Effector memory CD4-positive, alpha-beta T cell (primary cell): Measurements from ENCODE around the gene NPTX1.

Source experiments
- DNase-seq, 3 donors: peaks; one replicate each; pipeline ENCODE4 v3.0.0-alpha.2; 2020
- H3K27ac ChIP-seq: 2 replicates; pipeline ENCODE4 v1.7.0; 2013; ENCODE audit warnings: mild to moderate bottlenecking, low read length, moderate library complexity; ENCODE audit not compliant: insufficient read depth, poor library complexity, severe bottlenecking
- H3K27me3 ChIP-seq: replicated peaks from 2 replicates; pipeline ENCODE4 v1.7.0; 2013; ENCODE audit warnings: mild to moderate bottlenecking, low read length; ENCODE audit not compliant: insufficient read depth, control insufficient read depth, poor library complexity, severe bottlenecking
- H3K36me3 ChIP-seq: 2 replicates; pipeline ENCODE4 v1.7.0; 2013; ENCODE audit warnings: mild to moderate bottlenecking, low read length, moderate library complexity; ENCODE audit not compliant: control insufficient read depth, insufficient read depth
- H3K4me1 ChIP-seq: 2 replicates; pipeline ENCODE4 v1.7.0; 2013; ENCODE audit warnings: low read length, mild to moderate bottlenecking; ENCODE audit not compliant: control insufficient read depth, insufficient read depth, poor library complexity, severe bottlenecking
- H3K4me3 ChIP-seq: 2 replicates; pipeline ENCODE4 v1.7.0; 2013; ENCODE audit warnings: low read length, low read depth, mild to moderate bottlenecking; ENCODE audit not compliant: insufficient read depth, poor library complexity, severe bottlenecking
- H3K9me3 ChIP-seq: 2 replicates; pipeline ENCODE4 v1.7.0; 2013; ENCODE audit warnings: mild to moderate bottlenecking, low read length, moderate library complexity; ENCODE audit not compliant: control insufficient read depth

The NPTX1 gene

GRCh38 chr17:80432961-80433550 is 43.4 kb downstream of the NPTX1 start:
- H3K4me1 ChIP-seq, result no peaks in the 10 kb centered on the region
- H3K36me3 ChIP-seq, result no peaks in the 10 kb centered on the region
- no peaks in the 10 kb centered on the region for H3K27me3 ChIP-seq
- no peak overlapping the region for H3K27ac ChIP-seq
- no peak for DNase-seq
- no peaks in the 10 kb centered on the region for H3K9me3 ChIP-seq
- H3K4me3 ChIP-seq, result no peak overlapping the region

GRCh38 chr17:80432350-80432955 is 44.0 kb downstream of the NPTX1 start:
- no peak for DNase-seq
- Histone ChIP-seq H3K4me1 (no peaks in the 10 kb centered on the region), H3K27ac (no peak overlapping the region)

GRCh38 chr17:80431246-80432195 is 44.9 kb downstream of the NPTX1 start:
- H3K27ac ChIP-seq, result no peak overlapping the region
- H3K27me3 ChIP-seq, result no peaks in the 10 kb centered on the region
- H3K9me3 ChIP-seq, result no peaks in the 10 kb centered on the region
- H3K4me3 ChIP-seq, result no peak overlapping the region
- H3K36me3 ChIP-seq, result no peaks in the 10 kb centered on the region
- no peak for DNase-seq
- H3K4me1 ChIP-seq, result peaks cover 6% of the 10 kb centered on the region

More at GRCh38 chr17:80432350-80432955, 44.0 kb downstream of the NPTX1 start:
- H3K36me3 ChIP-seq, result no peaks in the 10 kb centered on the region
- H3K9me3 ChIP-seq, result no peaks in the 10 kb centered on the region
- no peak overlapping the region for H3K4me3 ChIP-seq
- no peaks in the 10 kb centered on the region for H3K27me3 ChIP-seq

GRCh38 chr17:80430446-80431245 is 45.8 kb downstream of the NPTX1 start:
- H3K27me3 ChIP-seq, result no peaks in the 10 kb centered on the region
- no peak overlapping the region for H3K27ac ChIP-seq
- H3K9me3 ChIP-seq, result no peaks in the 10 kb centered on the region
- H3K36me3 ChIP-seq, result no peaks in the 10 kb centered on the region
- H3K4me3 ChIP-seq, result no peak overlapping the region
- H3K4me1 ChIP-seq, result peaks cover 7% of the 10 kb centered on the region
- no peak for DNase-seq

- no peak for DNase-seq
- no peaks in the 10 kb centered on the region for H3K9me3 ChIP-seq
- no peak overlapping the region for H3K4me3 ChIP-seq
- H3K27ac ChIP-seq, result no peak overlapping the region
- H3K36me3 ChIP-seq, result no peaks in the 10 kb centered on the region
- H3K4me1 ChIP-seq, result peaks cover 7% of the 10 kb centered on the region
- H3K27me3 ChIP-seq, result no peaks in the 10 kb centered on the region
Observed at GRCh38 chr17:80429356-80430275, 46.8 kb downstream of the NPTX1 start.

- DNase-seq, result no peak
- Histone ChIP-seq H3K36me3 (no peaks in the 10 kb centered on the region), H3K4me1 (peaks cover 14% of the 10 kb centered on the region), H3K9me3 (no peaks in the 10 kb centered on the region), H3K4me3 (no peak overlapping the region), H3K27ac (no peak overlapping the region), H3K27me3 (no peaks in the 10 kb centered on the region)
Observed at GRCh38 chr17:80428796-80429195, 47.6 kb downstream of the NPTX1 start.

GRCh38 chr17:80428363-80428762 is 48.0 kb downstream of the NPTX1 start:
- H3K27ac ChIP-seq, result no peak overlapping the region
- DNase-seq, result no peak
- H3K27me3 ChIP-seq, result no peaks in the 10 kb centered on the region
- peaks cover 14% of the 10 kb centered on the region for H3K4me1 ChIP-seq
- H3K4me3 ChIP-seq, result no peak overlapping the region
- H3K9me3 ChIP-seq, result no peaks in the 10 kb centered on the region
- H3K36me3 ChIP-seq, result no peaks in the 10 kb centered on the region

- no peaks in the 10 kb centered on the region for H3K27me3 ChIP-seq
- no peak for DNase-seq
- peaks cover 14% of the 10 kb centered on the region for H3K4me1 ChIP-seq
- H3K9me3 ChIP-seq, result no peaks in the 10 kb centered on the region
- H3K27ac ChIP-seq, result no peak overlapping the region
- H3K4me3 ChIP-seq, result no peak overlapping the region
- H3K36me3 ChIP-seq, result no peaks in the 10 kb centered on the region
Observed at GRCh38 chr17:80427366-80428282, 48.8 kb downstream of the NPTX1 start.
